ENCODE results near the gene RBM28. TPM values are rescaled to one million over a fixed set of nuclear protein-coding genes. Genes with fewer than 3 reads are reported as not detected.
A peak's percentile ranks its signal among the peaks of the same experiment; 100 is the strongest.

Gene RBM28
- polyA plus RNA-seq, 1 donor (not counting 4 experiments of a cell fraction or from before 2014, with no cell fraction given), result 36.4 TPM

DNA sequence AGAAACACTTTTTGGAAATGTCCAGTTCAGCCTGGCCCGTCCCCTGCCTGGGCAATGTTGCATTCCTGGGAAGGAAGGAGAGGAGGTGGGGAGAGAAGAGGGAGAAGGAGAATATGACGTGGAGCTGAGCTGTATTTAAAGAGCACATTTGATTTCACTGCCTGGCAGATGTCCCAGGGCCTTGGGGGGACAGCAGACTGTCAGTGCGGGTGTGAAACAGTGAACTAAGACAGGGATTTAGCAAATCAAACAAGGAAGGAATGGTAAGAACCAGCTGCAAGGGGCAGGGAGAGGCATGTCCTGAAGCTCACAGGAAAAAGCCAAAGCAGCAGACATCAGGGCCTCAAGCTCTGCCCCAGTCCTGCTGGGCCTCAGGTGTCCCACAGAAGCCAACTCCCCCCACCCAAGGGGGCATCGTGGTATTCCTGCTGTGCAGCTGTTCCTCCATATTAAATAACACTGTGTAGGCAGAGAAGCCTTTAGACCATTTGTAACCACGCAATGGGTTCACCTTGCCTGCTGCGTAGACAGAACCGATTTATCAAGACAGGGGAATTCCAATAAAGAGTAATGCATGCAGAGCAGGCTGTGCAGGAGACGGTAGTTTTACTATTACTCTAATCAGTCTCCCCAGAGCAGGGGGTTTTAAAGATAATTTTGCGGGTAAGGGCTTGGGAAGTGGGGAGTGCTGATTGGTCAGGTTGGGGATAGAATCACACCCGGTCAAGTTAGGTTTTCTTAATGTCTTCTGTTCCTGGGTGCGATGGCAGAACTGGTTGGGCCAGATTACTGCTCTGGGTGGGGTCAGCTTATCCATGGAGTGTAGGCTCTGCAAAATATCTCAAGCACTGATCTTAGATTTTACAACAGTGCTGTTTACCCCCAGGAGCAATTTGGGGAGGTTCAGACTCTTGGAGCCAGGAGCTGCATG lies 84.3 kb downstream of the RBM28 start:
- dilution Hi-C loops (cut with MboI; ENCODE audit: extremely low pct_ligation_motif_present, low sequenced_read_pairs), result no loop called here

GRCh38 chr7:128257458-128257857 lies 86.2 kb downstream of the RBM28 start:
- TF ChIP-seq CTCF (optimal IDR thresholded peaks at IDR 0.05 in 1 of 3, IDR thresholded peaks at IDR 0.05 in 1 of 3, conservative IDR thresholded peaks at IDR 0.05 in 1 of 3; ENCODE audit: extremely low read depth in 1 of 3, insufficient read depth in 2 of 3, low read length in 3 of 3) (no peak), EZH2 (IDR thresholded peaks at IDR 0.05; ENCODE audit: low read length) (no peak)
- no peaks in the 10 kb centered on the region for H4K20me1 ChIP-seq (ENCODE audit: control insufficient read depth, extremely low read depth, insufficient read depth, low read length)
- no peak overlapping the region for H3K27ac ChIP-seq (ENCODE audit: control insufficient read depth, insufficient read depth, low read length)
- no peak overlapping the region for H3K4me3 ChIP-seq (ENCODE audit: control insufficient read depth in 2 of 3, extremely low read depth in 1 of 3, insufficient read depth in 2 of 3, low read depth in 1 of 3, low read length in 3 of 3)
- no peaks in the 10 kb centered on the region for H3K36me3 ChIP-seq (ENCODE audit: control insufficient read depth in 2 of 2, extremely low read depth in 1 of 2, insufficient read depth in 2 of 2, low read length in 2 of 2)
- H3K27me3 ChIP-seq (ENCODE audit: control insufficient read depth, extremely low read depth, insufficient read depth, low read length), result no peaks in the 10 kb centered on the region
- H3K4me1 ChIP-seq (ENCODE audit: control insufficient read depth, extremely low read depth, insufficient read depth, low read length), result peaks cover 32% of the 10 kb centered on the region
- H3K79me2 ChIP-seq (ENCODE audit: control insufficient read depth, insufficient read depth, low read length), result no peaks in the 10 kb centered on the region
- H3K9ac ChIP-seq (ENCODE audit: control insufficient read depth, extremely low read depth, insufficient read depth, low read length), result no peak overlapping the region
- no peak overlapping the region for H3K4me2 ChIP-seq (ENCODE audit: control insufficient read depth, extremely low read depth, insufficient read depth, low read depth, low read length)
- no peaks in the 10 kb centered on the region for H3K9me1 ChIP-seq (ENCODE audit: control insufficient read depth, extremely low read depth, insufficient read depth, low read length)
- dilution Hi-C loops (cut with MboI; ENCODE audit: extremely low pct_ligation_motif_present, low sequenced_read_pairs), result no loop called here
- no peak overlapping the region for H2AFZ ChIP-seq (ENCODE audit: control insufficient read depth, low read length)
- no peaks in the 10 kb centered on the region for H3K9me3 ChIP-seq (ENCODE audit: control insufficient read depth, low read depth, low read length)
- no peak for DNase-seq (ENCODE audit: low read depth, low spot score)
- no peak for FAIRE-seq

More for the DNA sequence above, 84.3 kb downstream of the RBM28 start:
- FAIRE-seq, result peak; percentile 88
- Histone ChIP-seq H3K4me1 (ENCODE audit: control insufficient read depth, extremely low read depth, insufficient read depth, low read length) (peaks cover 32% of the 10 kb centered on the region), H3K9me1 (ENCODE audit: control insufficient read depth, extremely low read depth, insufficient read depth, low read length) (no peaks in the 10 kb centered on the region), H3K27me3 (ENCODE audit: control insufficient read depth, extremely low read depth, insufficient read depth, low read length) (no peaks in the 10 kb centered on the region), H4K20me1 (ENCODE audit: control insufficient read depth, extremely low read depth, insufficient read depth, low read length) (no peaks in the 10 kb centered on the region), H3K36me3 (ENCODE audit: control insufficient read depth in 2 of 2, extremely low read depth in 1 of 2, insufficient read depth in 2 of 2, low read length in 2 of 2) (no peaks in the 10 kb centered on the region), H3K27ac (ENCODE audit: control insufficient read depth, insufficient read depth, low read length) (peak overlapping the region; percentile 80), H3K9me3 (ENCODE audit: control insufficient read depth, low read depth, low read length) (no peaks in the 10 kb centered on the region), H3K4me3 (ENCODE audit: control insufficient read depth in 2 of 3, extremely low read depth in 1 of 3, insufficient read depth in 2 of 3, low read depth in 1 of 3, low read length in 3 of 3) (peak overlapping the region in 2 of 3 experiments; percentile 15 to 27), H3K9ac (ENCODE audit: control insufficient read depth, extremely low read depth, insufficient read depth, low read length) (peak overlapping the region; percentile 46), H2AFZ (ENCODE audit: control insufficient read depth, low read length) (peak overlapping the region; percentile 92), H3K79me2 (ENCODE audit: control insufficient read depth, insufficient read depth, low read length) (no peaks in the 10 kb centered on the region), H3K4me2 (ENCODE audit: control insufficient read depth, extremely low read depth, insufficient read depth, low read depth, low read length) (peak overlapping the region; percentile 76)
- no peak for DNase-seq (ENCODE audit: low read depth, low spot score)
- TF ChIP-seq EZH2 (IDR thresholded peaks at IDR 0.05; ENCODE audit: low read length) (no peak), CTCF (optimal IDR thresholded peaks at IDR 0.05 in 1 of 3, IDR thresholded peaks at IDR 0.05 in 1 of 3, conservative IDR thresholded peaks at IDR 0.05 in 1 of 3; ENCODE audit: extremely low read depth in 1 of 3, insufficient read depth in 2 of 3, low read length in 3 of 3) (no peak)

Measured in keratinocyte (primary cell).